ENCODE results near the gene ADAMTSL1.

GRCh38 chr9:18855656-18856055 is 381.7 kb downstream of the ADAMTSL1 start:
- TF ChIP-seq CTCF (IDR thresholded peaks at IDR 0.05; ENCODE audit: insufficient read depth, low read length, poor library complexity, severe bottlenecking): no peak
- TF ChIP-seq EZH2phosphoT487 (conservative IDR thresholded peaks at IDR 0.05; ENCODE audit: low read length): no peak

All from SU-DHL-6 (cell line).